GM18526 (cell line): ENCODE data around the gene CDC42EP4.
A peak's percentile ranks its signal among the peaks of the same experiment; 100 is the strongest.

ENCODE experiments used
- POLR2A ChIP-seq: IDR thresholded peaks from 3 replicates; pipeline ENCODE4 v1.6.1; 2011; ENCODE audit not compliant: insufficient read length; ENCODE audit errors: extremely low read depth

Gene CDC42EP4, protein sequence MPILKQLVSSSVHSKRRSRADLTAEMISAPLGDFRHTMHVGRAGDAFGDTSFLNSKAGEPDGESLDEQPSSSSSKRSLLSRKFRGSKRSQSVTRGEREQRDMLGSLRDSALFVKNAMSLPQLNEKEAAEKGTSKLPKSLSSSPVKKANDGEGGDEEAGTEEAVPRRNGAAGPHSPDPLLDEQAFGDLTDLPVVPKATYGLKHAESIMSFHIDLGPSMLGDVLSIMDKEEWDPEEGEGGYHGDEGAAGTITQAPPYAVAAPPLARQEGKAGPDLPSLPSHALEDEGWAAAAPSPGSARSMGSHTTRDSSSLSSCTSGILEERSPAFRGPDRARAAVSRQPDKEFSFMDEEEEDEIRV

DNA sequence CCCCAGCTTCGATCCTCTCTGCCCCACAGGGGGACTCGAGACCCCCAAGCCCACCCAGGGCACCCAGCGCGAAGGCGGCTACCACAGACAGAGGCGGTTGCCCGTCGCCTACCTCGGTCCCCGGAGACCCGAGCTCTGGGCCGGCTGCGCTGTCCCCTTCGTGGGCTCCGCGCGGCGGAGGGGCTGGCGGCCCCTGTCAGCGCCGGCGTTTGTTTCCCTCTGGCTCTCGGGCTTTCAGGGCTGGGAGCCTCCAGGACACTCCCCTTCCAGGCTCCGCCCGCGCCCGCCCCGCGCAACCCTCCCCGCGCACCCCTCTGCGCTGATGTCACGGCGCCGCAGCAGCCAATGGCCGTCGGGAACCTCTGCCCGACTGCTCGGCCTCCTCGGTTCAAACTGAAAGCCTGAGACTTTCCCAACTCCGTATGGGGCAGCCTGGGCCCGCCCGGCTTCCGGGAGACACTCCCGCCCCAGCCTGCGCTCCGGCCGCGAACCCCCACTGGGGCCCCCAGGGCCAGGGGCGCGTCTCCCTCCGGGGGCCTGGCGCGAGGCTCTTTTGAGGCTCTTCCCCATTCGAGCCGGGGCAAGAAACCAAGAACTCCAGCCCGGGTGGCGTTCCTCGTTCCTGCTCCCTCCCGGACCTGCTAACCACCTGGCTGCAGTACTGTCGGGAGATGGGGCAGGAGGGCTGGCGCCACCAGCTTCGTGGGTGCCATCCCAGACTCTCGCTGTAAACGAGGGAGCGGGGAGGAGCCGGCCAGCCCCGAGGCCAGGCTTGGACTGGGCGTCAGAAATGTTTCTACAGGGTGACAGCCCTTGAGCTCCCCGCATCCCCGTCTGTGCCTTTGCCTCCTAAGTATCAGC lies at the start of gene CDC42EP4:
Gene CDC42EP4, minus strand, starts transcription at position 221 of the 861 bp plus-strand sequence. CDS start 25,501 bp downstream, outside the sequence.
- peak; percentile 68 for TF ChIP-seq POLR2A

DNA sequence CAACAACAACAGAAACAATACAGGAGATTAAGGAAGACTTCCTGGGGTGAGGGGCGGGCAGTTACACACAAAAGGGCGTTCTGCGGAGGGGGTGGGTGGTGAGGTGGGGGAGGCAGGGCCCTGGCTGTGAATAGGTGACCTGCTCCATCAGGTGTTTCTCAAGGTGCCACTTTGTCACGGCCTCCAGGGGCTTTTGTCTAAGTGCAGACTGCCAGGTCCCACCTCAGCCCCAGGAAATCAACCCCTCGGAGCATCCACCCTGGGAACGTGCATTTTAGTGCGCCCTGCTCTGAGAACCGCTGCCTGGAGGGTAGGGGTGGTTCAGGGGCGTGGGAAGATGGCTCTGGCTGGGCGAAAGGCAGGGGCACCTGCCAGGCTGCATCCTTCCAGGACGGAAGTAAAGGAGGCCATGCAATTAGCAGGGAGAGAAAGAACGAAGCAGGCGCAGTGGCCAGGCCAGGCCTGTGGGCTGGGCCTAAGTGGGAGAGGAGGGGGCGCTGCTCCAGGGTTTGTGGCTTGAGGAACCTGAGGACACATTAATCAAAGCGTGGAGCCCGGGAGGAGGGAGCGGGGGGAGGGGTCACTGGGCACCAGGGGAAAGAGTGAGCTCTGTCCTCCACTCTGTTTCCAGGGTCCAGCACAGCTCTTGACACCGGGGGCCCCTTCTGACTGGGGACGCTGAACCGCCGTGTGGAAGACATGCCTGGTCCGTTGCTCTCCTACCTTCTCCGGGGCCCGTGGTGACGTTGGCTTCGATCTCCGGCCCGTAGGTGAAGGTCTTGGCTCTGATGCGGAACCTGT lies 49.4 kb upstream of the CDC42EP4 start:
- no peak for TF ChIP-seq POLR2A

GRCh38 chr17:73359987-73360410 lies 48.2 kb upstream of the CDC42EP4 start:
- TF ChIP-seq POLR2A = no peak

GRCh38 chr17:73359352-73359751 lies 47.6 kb upstream of the CDC42EP4 start:
- no peak for TF ChIP-seq POLR2A

- no peak for TF ChIP-seq POLR2A
Measured at GRCh38 chr17:73358668-73359067, 46.9 kb upstream of the CDC42EP4 start.

DNA sequence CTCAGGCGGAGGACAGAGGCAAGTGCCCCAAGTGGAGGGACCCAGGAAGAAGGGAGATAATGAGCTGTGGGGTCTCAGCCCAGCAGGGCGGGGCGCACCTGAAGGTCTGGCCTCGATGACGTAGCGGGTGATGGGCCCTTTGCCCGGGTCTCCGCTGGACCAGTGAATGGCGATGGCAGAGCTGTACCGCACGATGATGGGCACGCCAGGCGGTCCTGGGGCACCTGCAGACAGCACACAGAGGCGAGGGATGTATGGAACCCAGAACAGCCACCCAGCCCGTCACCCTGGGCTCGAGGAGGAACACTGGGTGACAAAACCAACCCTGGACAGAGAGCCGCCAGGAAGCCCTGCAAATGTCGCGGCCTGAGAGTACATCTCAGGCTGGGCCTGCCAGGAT lies 46.2 kb upstream of the CDC42EP4 start:
- TF ChIP-seq POLR2A = no peak

- TF ChIP-seq POLR2A = no peak
Measured at GRCh38 chr17:73357318-73357717, 45.5 kb upstream of the CDC42EP4 start.

DNA sequence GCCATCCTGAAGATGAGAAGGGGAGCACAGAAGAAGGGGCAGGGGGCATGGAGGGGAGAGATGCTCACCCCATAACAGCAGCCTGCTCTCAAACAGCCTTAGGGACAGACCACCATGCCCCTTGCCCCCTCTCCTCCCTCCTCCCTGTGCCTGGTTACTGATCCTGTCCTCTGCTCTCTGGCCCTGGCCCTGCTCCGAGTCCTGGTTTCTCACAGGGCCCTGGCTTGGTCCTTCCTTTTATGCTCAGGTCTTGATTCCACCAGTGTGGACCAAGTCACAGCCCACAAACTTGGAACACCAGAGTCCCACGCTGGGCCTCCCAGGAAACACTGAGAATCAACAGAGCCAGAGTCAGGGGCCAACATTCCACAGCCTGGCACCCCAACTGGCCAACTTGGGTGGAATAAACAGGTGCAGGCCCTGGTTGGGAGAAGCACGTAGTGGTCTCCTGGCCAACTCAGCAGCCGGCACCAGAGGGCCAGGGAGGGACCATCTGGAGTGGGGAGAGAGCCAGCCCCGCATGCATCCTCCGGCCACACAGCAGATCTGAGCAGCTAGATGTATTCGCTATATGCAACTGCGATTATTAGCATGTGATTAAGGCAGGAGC lies 44.9 kb upstream of the CDC42EP4 start:
- TF ChIP-seq POLR2A = no peak

GRCh38 chr17:73354423-73355284 lies 42.9 kb upstream of the CDC42EP4 start:
- TF ChIP-seq POLR2A = no peak

DNA sequence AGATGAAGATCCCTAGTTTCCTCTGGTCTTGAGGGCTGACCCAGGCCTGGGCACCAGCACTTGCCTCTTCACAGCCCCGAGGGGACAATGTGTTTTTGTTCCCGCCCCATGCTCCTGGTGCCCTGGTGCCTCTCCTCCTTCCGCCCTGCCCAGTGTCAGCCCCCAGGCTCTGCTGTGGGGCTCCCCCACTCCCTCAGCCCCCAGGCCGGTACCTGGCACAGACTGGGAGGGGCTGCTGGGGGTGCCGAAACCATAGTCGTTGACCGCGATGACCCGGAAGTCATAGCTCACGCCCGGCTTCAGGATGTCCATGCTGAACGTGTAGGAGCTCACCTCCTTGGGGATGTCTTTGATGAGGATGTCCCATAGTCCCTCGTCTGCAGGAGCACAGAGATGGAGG lies 40.5 kb upstream of the CDC42EP4 start:
- TF ChIP-seq POLR2A = no peak

- no peak for TF ChIP-seq POLR2A
Measured at GRCh38 chr17:73351764-73352163, 40.0 kb upstream of the CDC42EP4 start.

GRCh38 chr17:73350864-73351263 lies 39.1 kb upstream of the CDC42EP4 start:
- no peak for TF ChIP-seq POLR2A

- TF ChIP-seq POLR2A = no peak
Measured at GRCh38 chr17:73349647-73350046, 37.8 kb upstream of the CDC42EP4 start.

GRCh38 chr17:73349138-73349537 lies 37.3 kb upstream of the CDC42EP4 start:
- no peak for TF ChIP-seq POLR2A

DNA sequence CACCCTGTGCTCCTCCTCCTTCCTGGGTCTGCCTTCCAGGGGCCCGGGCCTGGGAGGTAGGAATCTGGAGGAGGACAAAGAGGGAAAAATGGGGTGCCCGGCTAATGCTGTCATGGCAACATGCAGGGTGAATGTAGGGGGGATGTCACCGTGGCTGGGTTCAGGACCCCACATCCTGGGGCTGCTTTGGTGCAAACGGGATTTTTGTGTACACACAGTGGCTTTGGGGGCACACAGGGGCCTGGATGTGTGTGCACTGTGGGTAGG lies 37.0 kb upstream of the CDC42EP4 start:
- no peak for TF ChIP-seq POLR2A
